Aorta (tissue), 5 donors: ENCODE results near the gene SH3BGRL. TPM values are rescaled to one million over a fixed set of nuclear protein-coding genes. Genes with fewer than 3 reads are reported as not detected.

Experiments used
- ATAC-seq: fragments of 200-7000 bp; cut with Tn5 transposase; one replicate; pipeline ENCODE4 v1.9.1; 2022; ENCODE audit warnings: moderate library complexity; ENCODE audit not compliant: low FRiP score
- DNase-seq, 2 donors: peaks; one replicate each; pipeline ENCODE4 v3.0.0-alpha.2; 2020
- H3K27ac ChIP-seq, 2 donors: one replicate each; pipeline ENCODE4 v1.5.1; 2013; ENCODE audit warnings: low read length in 2 of 2, mild to moderate bottlenecking in 2 of 2, moderate library complexity in 2 of 2, control low read depth in 1 of 2, inconsistent platforms in 1 of 2, low read depth in 1 of 2
- H3K27me3 ChIP-seq, 2 donors: one replicate each; pipeline ENCODE4 v1.6.1; 2013; ENCODE audit warnings: control low read depth in 1 of 2, low read length in 1 of 2, mild to moderate bottlenecking in 1 of 2, moderate library complexity in 1 of 2; ENCODE audit not compliant: insufficient read depth in 2 of 2, control insufficient read depth in 1 of 2
- H3K36me3 ChIP-seq, 2 donors: one replicate each; pipeline ENCODE4 v1.6.1; 2013; ENCODE audit warnings: control low read depth in 1 of 2, low read length in 1 of 2, mild to moderate bottlenecking in 1 of 2; ENCODE audit not compliant: insufficient read depth in 2 of 2, control insufficient read depth in 1 of 2
- H3K4me1 ChIP-seq, 2 donors: one replicate each; pipeline ENCODE4 v1.6.1; 2013; ENCODE audit warnings: low read length in 2 of 2, control low read depth in 1 of 2, mild to moderate bottlenecking in 1 of 2, moderate library complexity in 1 of 2; ENCODE audit not compliant: insufficient read depth in 2 of 2, control insufficient read depth in 1 of 2
- H3K4me3 ChIP-seq, 2 donors: one replicate each; pipeline ENCODE4 v1.5.1; 2013; ENCODE audit warnings: low read length in 2 of 2, control low read depth in 1 of 2, mild to moderate bottlenecking in 1 of 2
- H3K9me3 ChIP-seq: one replicate; pipeline ENCODE4 v1.6.1; 2013; ENCODE audit warnings: mild to moderate bottlenecking, low read length; ENCODE audit not compliant: control insufficient read depth
- WGBS, 2 donors: extraction: QIAGEN DNeasy Blood & Tissue Kit; methylation state at CpG; one replicate each; pipeline ENCODE4 v1.1.7; 2013; 5-methylcytosine and 5-hydroxymethylcytosine counted together
- intact Hi-C, 2 donors: fragments of 100-400 bp; cut with DNase I; formaldehyde crosslinking; loops; one replicate each; pipeline versions ENCODE4 v1.14.2 to v1.15.0; 2022
- polyA plus RNA-seq, 2 donors: library from polyadenylated mRNA; stranded (reverse); fragments of 200-250 nt; gene quantifications; one replicate each; pipeline ENCODE4 v1.2.3, GENCODE V29; 2013
- total RNA-seq, 2 donors: library from RNA; stranded (reverse); fragmentation: NEBNext Ultra II Directional; extraction: Animal tissue kit (Norgen Biotek cat#: 25700); gene quantifications; one replicate each; pipeline ENCODE4 v1.2.1, GENCODE V29; 2021
- donor health status: healthy with polysubstance abuse.
- donor health status: Bipolar disorder and iron deficiency.
- donor health status: DM: no; HTN: no; CAD: no.
- donor health status: DM: no; HTN: no; CAD: no.
- donor health status: DM: yes; HTN: yes; CAD: no.

The SH3BGRL gene
- total and polyA plus RNA-seq, 4 donors = 199 to 359 (median 223) TPM

DNA sequence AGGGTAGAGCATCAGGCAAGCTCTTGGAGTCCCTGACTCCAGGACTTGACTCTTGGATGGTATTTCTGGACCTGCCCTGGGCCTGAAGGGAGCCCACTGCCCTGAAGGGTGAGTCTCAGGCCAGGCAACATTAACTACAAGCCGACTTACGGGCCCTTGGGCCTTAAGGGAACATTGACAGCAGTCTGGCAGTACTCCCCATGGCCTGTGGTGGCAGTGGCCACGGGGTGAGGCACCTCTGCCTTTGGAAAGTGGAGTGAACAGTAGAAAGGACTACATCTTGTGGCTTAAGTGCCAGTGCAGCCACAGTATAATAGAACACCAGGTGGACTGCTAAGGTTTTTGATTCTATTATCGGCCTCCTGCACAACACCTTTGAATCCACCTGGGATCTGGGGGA is 36.3 kb downstream of the SH3BGRL start:
- H3K9me3 ChIP-seq = no peaks in the 10 kb centered on the region
- intact Hi-C loops = no loop called here
- no peaks in the 10 kb centered on the region for H3K36me3 ChIP-seq
- no peak overlapping the region for H3K27ac ChIP-seq
- no peak for DNase-seq
- 77 to 96% methylated on average over 4 of the region's 4 CpGs for WGBS, 2 donors
- peaks cover 0 to 2% of the 10 kb centered on the region in 2 donors for H3K4me1 ChIP-seq
- H3K4me3 ChIP-seq = no peak overlapping the region
- H3K27me3 ChIP-seq = no peaks in the 10 kb centered on the region
- ATAC-seq = no peak

DNA sequence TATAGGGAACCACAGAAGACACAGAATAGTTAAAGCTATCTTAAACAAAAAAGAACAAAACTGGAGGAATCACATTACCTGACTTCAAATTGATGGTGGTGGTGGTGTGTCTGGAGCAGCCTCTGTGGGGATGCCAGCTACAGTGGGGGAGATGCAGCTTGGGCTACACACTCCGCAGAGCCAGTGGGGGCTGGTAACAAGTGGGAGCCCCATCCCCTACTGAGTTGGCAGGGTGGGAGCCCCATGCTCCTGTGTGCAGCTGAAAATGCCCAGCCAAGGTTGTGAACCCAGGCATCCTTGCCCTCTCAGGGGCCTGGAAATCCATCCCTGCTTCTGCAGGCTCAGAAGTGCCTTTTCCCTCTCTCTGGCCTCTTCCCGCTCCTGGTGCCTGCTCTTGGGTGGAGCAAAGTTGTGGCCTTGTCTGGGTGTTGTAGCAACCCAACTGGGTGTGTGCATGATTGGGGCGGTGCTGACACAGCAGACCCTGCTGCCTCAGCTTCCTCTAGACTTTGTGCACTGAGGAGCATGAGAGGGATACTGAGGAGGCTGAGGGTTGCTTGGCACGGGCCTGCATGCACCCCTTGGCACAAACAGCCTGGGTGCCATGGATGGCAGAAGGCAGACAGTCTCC is 38.9 kb downstream of the SH3BGRL start:
- H3K27ac ChIP-seq = no peak overlapping the region
- DNase-seq (no peak), ATAC-seq (no peak)
- no peaks in the 10 kb centered on the region for H3K9me3 ChIP-seq
- no peaks in the 10 kb centered on the region for H3K36me3 ChIP-seq
- no peak overlapping the region for H3K4me3 ChIP-seq
- 77 to 99% methylated on average over 3 to 4 of the region's 4 CpGs for WGBS, 2 donors
- intact Hi-C loops = no loop called here
- H3K4me1 ChIP-seq = peaks cover 0 to 2% of the 10 kb centered on the region in 2 donors
- no peaks in the 10 kb centered on the region for H3K27me3 ChIP-seq

DNA sequence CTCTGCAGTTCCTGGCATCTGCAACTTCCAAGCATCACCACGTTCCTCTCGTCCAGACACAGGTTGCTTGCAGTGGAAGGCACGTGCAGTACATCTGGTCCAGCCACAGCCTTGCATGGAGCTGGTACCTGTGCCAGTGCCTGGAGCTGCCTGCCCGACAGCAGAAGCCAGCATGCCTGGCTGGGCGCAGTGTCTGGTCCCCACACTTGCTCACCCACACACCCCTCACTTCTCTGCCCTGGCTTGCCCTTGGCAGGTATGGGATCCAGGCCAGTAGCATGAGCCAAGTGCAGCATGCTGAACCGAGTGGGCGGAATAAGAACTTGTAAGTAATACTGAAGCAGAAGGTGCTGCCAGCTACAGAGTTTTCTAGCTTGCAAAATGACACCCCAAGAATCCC is 39.9 kb downstream of the SH3BGRL start:
- intact Hi-C loops = no loop called here
- H3K36me3 ChIP-seq = no peaks in the 10 kb centered on the region
- WGBS, 2 donors = 65 to 70% methylated on average over 7 of the region's 7 CpGs
- peaks cover 0 to 2% of the 10 kb centered on the region in 2 donors for H3K4me1 ChIP-seq
- H3K27ac ChIP-seq = no peak overlapping the region
- ATAC-seq = no peak
- H3K9me3 ChIP-seq = no peaks in the 10 kb centered on the region
- H3K4me3 ChIP-seq = no peak overlapping the region
- H3K27me3 ChIP-seq = no peaks in the 10 kb centered on the region
- no peak for DNase-seq

DNA sequence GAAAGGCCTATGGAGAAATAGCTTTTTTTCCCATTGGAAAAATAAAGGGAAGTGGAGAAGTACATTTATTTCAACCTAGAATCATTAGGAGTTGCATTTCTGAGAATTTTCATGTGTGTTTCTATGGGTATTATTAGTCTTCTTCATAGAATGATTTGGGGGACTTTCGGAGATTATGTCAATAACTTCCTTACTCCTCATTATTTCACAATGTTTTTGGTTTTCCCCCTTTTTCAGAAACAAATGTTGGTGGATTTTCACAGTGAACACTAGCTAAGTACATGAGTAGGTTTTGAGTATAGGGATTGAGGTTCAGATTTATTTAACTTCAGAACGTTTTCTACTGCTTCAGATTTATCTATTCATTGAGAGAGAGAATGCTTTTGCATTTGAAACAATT is 54.0 kb downstream of the SH3BGRL start:
- intact Hi-C loops = no loop called here
- 36 to 52% methylated on average over 2 of the region's 2 CpGs for WGBS, 2 donors
- H3K4me1 ChIP-seq = no peaks in the 10 kb centered on the region

DNA sequence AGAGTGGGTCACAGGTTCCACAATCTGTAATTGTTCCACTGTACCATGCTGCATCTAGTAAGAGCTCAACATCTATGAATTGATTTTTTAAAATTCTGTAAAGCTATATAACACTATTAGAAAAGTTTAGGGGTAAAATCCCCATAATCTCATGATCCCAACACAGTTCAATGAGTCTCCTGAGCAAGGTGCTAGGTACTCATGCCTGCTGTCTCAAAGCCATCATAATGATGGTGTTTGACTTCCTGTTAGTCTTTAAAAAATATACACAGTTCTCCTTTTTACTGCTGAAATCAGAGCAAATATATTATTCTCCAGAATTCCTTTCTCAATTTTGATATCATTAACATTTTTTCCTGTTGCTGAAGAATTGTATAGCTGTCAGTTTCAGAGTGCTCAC is 55.9 kb downstream of the SH3BGRL start:
- H3K36me3 ChIP-seq = no peaks in the 10 kb centered on the region
- DNase-seq (no peak), ATAC-seq (no peak)
- H3K4me3 ChIP-seq = no peak overlapping the region
- intact Hi-C loops = loop anchor here in 1 of 2 donors (2.0 kb wide), 1 partner anchor 55 kb away; the partner anchor contains the start of gene SH3BGRL
- H3K27ac ChIP-seq = no peak overlapping the region
- H3K9me3 ChIP-seq = no peaks in the 10 kb centered on the region
- no peaks in the 10 kb centered on the region for H3K4me1 ChIP-seq
- H3K27me3 ChIP-seq = no peaks in the 10 kb centered on the region

More for the DNA sequence above, 54.0 kb downstream of the SH3BGRL start:
- Histone ChIP-seq H3K36me3 (no peaks in the 10 kb centered on the region), H3K9me3 (no peaks in the 10 kb centered on the region), H3K27ac (peak overlapping the region in 1 of 2 donors; percentile 28), H3K27me3 (no peaks in the 10 kb centered on the region), H3K4me3 (no peak overlapping the region)
- no peak for ATAC-seq
- no peak for DNase-seq

DNA sequence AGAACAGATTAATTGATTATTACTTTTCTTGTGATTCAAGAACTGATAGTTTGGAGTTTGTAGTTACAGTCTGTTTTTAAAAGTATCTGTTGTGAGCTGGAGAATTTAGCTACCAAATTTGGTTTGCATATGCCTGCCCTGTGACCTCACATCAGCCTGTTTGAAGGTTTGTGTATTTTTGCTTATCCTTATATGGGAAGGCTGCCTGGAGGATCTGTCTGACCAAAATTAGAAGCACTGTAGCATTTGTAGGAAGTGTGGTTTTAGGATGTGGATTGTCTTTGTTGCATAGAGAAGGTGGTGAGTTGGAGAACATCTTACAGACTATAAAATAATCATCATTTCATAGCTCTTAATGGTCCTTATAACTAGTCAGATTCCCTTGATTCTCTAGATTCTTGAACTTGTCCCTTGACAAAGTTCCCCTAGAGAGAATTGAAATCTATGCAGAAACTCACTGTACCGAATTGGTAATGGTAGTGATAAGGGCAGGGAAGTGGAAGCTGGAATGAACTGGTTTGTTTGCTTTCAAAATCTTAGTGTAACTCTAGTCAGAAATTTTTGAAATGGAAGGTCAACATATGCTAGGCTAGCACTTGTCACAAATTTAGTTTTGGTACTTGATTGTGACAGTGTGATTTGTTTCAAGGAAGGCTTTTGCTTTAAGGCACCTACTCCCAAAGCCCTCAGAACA is 57.3 kb downstream of the SH3BGRL start:
- intact Hi-C loops = loop anchor here in 1 of 2 donors (2.0 kb wide), 1 partner anchor 56 kb away; the partner anchor contains the start of gene SH3BGRL
- H3K27ac ChIP-seq = no peak overlapping the region
- no peaks in the 10 kb centered on the region for H3K36me3 ChIP-seq
- no peak for ATAC-seq
- H3K4me1 ChIP-seq = no peaks in the 10 kb centered on the region
- H3K9me3 ChIP-seq = no peaks in the 10 kb centered on the region
- WGBS, 2 donors = 1 to 19% methylated on average over 1 of the region's 1 CpG
- DNase-seq = no peak
- no peaks in the 10 kb centered on the region for H3K27me3 ChIP-seq
- H3K4me3 ChIP-seq = no peak overlapping the region

DNA sequence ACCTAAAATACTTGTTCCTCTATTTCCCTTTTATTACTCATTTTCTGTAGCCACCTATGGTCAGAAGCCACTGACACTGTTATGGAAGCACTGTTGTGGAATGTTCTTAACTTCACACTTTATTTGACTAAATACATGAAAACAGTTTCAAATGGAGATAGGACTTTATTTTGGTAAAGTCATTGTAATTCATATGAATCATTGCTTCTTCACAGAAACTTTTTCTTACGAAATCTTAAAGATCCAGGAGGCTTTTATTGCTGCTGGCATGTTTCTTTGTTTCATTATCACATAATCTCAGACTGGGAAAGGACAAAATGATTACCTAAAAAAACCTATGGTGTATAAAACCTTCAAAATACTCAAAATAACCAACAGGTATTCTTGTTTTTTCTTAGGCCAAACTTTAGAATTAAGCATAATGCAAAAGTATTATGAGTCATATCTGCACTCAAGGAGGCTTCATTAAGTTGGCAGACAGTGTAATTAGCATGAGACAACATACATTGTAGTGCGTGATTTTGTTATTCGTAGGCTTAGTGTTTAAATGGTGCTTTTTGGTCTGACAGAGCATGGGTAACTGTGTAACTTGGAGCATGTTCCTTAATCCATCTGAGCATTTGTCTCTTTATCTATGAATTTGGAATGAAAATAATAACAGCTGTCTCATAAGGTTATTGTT is 58.0 kb downstream of the SH3BGRL start:
- H3K9me3 ChIP-seq = no peaks in the 10 kb centered on the region
- intact Hi-C loops = loop anchor here in 1 of 2 donors (2.0 kb wide), 1 partner anchor 57 kb away; the partner anchor contains the start of gene SH3BGRL
- H3K4me3 ChIP-seq = no peak overlapping the region
- no peaks in the 10 kb centered on the region for H3K36me3 ChIP-seq
- DNase-seq = no peak
- WGBS, 2 donors = 26 to 34% methylated on average over 3 of the region's 3 CpGs
- no peaks in the 10 kb centered on the region for H3K4me1 ChIP-seq
- ATAC-seq = no peak
- no peaks in the 10 kb centered on the region for H3K27me3 ChIP-seq
- no peak overlapping the region for H3K27ac ChIP-seq

DNA sequence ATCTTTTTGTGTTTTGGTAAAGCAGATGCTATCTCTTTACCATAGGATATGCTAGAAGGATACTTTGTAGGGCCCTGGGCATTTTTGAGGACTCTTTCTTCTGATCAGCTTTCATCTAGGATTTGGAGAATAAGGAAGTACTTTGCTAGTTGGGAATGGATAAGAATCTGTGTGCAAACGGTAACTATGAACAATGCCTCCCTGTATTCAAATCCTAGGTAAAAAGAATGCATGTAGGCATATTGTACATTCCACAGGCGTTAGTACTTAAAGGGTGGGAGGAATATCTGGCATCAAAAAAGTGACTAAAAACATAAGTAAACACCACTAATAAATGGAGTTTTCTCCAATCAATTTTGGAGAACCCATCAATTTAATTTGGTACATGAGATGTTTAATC is 59.7 kb downstream of the SH3BGRL start:
- no peaks in the 10 kb centered on the region for H3K27me3 ChIP-seq
- intact Hi-C loops = no loop called here
- no peaks in the 10 kb centered on the region for H3K36me3 ChIP-seq
- no peak overlapping the region for H3K4me3 ChIP-seq
- no peak for ATAC-seq
- no peaks in the 10 kb centered on the region for H3K9me3 ChIP-seq
- WGBS, 2 donors = 30 to 34% methylated on average over 2 of the region's 2 CpGs
- H3K27ac ChIP-seq = no peak overlapping the region
- no peaks in the 10 kb centered on the region for H3K4me1 ChIP-seq
- DNase-seq = no peak
